Measurements from ENCODE around the gene RCHY1.
"Not testable (repeated sequence)": the region's sequence is repeated elsewhere in the genome, so short reads cannot be mapped to it uniquely, and the experiment has no call there.

RCHY1 gene

DNA sequence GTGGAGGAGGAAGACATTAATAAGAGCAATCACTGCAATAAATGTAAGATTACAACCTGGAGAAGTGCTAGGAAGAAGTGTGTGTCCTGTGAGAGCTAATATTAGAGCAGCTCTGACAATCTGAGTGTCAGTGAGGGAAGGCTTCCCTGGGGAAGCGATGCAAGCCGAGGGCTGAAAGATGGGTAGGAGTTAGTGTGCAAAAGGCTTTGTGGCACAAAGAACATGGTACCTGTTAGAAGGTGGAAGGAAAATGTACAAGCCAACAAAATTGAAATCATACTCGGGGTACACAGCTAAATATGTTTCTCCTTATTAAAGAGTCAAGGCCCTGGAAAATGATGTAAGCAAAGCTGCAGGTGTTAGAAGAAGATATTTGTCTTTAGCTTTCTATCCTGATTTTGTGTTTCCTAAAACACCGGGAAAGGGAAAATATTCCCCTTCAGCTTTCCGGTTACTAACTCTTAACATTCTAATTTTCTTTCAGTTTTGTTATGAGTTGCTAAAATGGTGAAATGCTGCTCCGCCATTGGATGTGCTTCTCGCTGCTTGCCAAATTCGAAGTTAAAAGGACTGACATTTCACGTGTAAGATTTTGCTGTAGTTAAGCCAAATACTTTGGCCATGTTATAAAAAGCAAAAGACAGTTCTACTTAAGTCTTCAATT lies 878 bp upstream of the RCHY1 start:
- DNase-seq, result no peak

DNA sequence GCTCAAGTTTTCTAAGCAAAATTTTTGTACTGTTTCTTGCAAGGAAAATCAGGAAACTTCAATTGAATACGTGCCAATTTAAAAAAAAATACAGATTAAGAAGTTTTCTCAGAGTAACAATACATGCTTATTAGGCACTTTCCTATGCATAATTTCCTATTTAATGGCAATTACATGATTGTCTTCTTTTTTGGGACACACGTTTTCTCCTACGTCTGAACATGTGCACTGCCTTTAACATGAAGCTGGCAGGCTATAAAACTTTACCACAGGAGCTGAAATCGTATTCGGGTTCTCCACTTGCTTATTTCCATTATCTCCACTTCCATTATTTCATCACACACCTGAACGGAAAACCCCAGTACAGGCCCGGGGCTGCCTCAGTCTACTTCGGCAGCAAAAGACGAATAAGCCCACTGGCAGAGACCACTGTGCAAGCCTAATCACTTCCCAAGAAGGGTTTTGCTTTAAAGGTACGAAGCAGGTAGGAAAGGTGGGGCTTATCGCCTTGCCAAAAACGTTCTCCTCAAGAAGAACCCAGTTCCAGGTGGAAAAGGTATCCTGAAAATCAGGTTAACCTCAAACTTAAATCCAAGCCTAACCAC lies 575 bp downstream of the RCHY1 start:
- DNase-seq, result no peak

GRCh38 chr4:75512386-75513211 lies 1.6 kb downstream of the RCHY1 start:
- no peak for DNase-seq

DNA sequence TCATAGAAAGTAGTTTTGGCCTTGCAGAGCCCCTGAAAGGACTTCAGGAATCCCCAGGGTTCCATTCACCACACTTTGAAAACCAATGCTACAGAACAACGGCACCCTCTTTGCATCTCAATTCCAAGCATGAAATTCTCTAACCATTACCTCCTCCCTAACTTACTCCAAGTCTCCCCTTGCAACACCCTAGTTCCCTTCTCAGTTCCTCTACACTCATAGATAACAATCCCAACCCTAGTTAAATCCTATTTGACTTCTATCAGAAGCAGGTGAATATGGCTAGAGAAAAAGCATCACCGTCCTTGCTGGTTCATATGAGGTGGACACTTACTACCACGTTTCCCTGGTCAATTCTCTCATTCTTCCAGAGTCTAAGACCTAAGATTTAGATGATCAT lies 2.4 kb downstream of the RCHY1 start:
- no peak for DNase-seq

GRCh38 chr4:75509592-75509991 lies 4.6 kb downstream of the RCHY1 start:
- DNase-seq, result not testable (repeated sequence)

DNA sequence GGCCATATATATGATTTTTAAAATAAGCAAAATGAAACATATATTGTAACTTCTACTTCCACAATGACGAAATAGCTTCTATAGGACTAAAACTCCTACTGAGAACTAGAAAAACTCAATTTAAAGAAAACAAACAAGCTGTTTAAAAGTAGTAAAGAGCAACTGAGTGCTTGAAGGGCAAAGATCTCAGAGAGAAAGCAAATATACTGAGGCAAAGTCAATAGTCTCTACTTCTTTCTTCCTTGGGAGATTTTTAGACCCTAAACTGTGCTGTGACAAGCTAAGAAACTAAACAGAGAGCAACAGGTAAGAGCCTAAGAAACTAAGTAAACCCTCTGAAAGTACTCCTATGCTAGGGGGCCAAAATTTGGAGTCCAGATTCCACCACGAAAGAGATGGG lies 8.6 kb downstream of the RCHY1 start:
- DNase-seq, result no peak

DNA sequence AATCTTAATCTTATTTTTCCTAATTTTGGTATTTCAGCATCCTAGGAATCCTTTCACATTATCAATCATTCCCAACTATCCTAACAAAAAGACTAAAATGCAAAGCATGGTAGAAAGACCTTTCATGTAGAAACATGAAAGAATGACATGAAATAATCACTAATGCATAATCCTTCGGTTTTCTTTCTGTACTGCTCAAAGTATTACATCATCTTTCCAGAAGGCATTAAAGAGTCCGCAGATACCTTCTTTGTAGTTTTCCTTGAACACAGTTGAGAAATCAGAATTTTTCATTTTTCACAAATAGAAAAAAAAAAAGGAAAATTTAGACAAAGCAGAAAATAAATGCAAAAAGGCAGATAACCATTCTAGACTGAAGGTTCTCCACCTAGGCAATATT lies 11.5 kb downstream of the RCHY1 start:
- no peak for DNase-seq

DNA sequence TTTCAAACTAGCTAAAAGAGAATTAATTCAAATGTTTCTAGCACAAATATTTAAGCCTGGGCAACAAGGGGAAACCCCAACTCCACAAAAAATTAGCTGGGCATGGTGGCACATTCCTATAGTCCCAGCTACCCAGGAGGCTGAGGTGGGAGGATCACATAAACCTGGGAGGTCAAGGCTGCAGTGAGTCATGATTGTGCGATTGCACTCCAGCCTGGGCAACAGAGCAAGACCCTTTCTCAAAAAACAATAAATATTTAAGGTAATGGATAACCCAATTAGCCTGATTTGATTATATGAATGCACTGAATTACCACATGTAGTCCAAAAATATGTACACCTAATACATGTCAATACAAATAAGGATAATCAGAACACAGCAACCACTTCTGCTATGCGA lies 14.3 kb downstream of the RCHY1 start:
- DNase-seq, result no peak

GRCh38 chr4:75498041-75498440 lies 16.2 kb downstream of the RCHY1 start:
- DNase-seq, result no peak

GRCh38 chr4:75497133-75497532 lies 17.1 kb downstream of the RCHY1 start:
- DNase-seq, result no peak

DNA sequence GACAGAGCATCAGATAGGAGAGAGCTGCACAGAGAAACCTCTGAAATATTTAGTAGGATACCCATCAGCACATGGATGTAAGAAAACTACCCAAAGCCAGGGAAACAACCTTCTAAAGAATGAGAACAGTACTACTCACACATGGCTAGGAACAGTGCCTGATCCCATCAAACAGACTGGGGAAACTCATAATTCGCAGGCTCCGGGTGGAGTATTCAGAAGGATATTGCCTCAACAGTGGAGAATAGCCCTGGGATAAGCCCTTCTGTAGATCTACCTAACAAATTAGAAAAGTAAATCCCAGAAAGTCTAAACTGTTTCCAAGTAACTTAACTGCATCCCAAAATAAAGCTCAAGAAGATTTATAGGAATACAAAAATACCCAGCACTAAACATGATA lies 17.8 kb downstream of the RCHY1 start:
- DNase-seq, result no peak

- DNase-seq, result no peak
These were observed 18.7 kb downstream of the RCHY1 start for GRCh38 chr4:75495476-75495875.

DNA sequence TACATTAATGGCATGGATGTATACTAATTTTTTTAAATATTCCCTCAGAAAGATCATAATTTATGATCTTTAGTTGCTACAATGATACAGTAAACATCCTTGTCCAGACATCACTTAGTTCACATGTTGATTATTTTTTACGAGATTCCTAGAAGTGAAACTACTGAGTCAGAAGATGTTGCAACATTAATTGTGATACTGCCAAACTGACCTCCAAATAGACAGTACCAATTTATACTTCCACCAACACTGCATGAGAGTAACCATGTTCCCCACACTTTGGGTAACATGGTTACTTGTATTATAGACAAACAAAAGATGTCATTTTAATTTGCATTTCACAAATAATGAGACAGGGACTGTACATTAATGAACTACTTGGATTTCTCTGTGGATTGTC lies 19.6 kb downstream of the RCHY1 start:
- no peak for DNase-seq

DNA sequence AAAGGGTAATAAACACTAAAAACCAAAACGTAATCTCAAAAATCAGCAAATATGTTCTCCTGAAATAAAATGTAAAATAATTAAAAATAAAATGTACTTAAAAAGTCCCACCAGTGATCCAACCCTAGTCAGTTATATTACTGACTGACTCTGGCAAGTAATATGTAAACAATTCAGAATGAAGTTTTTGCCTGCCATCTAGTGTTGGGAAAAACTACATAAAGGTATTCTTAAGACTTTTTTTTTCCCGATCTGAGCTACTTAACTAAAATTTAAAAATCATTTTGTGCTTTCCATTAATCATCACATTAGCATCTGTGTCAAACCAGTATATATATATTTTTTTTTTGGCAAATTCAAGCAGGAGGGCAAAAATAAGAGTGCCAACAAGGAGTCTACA lies 24.0 kb downstream of the RCHY1 start:
- DNase-seq, result no peak

DNA sequence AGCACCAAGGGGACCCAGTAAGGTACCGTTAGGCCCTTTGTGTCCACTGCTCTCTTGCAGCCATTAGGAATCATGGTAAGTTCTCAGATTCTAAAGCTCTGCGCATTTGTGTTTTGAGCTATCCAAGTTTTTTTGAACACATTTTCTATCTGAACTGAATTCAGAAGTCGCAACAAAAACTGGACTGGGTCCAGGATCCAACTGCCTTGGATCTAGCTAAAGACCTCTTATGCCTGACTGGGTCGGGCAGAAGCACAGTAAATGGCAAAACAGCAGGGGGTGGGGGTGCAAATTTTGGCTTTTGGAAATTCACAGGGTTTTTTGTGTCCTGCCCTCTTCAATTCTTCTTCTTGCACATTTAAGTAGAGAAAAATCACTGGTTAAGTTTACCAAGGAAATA lies 30.0 kb downstream of the RCHY1 start:
- no peak for DNase-seq

- DNase-seq, result no peak
These were observed 37.0 kb downstream of the RCHY1 start for GRCh38 chr4:75477201-75477600.

- DNase-seq, result no peak
These were observed 43.5 kb downstream of the RCHY1 start for GRCh38 chr4:75470738-75471137.

- no peak for DNase-seq
These were observed 44.3 kb downstream of the RCHY1 start for GRCh38 chr4:75469896-75470295.

GRCh38 chr4:75457365-75457764 lies 56.8 kb downstream of the RCHY1 start:
- no peak for DNase-seq

DNA sequence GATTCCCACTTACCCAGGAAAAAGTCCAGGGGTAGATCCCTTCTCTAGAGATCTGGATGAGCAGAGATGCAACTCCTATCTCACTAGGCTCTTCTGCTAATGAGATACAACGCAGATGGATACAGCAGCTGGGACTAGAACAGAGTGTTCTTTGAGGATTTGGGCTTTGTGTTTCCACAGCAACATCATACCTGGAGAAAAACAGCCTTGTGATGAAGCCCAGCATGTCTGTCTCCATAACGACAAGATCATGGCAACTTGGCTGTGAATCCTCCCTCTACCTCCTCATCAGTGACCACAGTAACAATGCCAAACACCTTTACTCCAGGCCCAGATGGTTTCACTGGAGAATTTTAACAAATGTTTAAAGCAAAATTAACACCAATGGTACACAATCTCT lies 80.1 kb downstream of the RCHY1 start:
- DNase-seq, result no peak

- DNase-seq, result no peak
These were observed 81.5 kb downstream of the RCHY1 start for GRCh38 chr4:75432683-75433082.

DNA sequence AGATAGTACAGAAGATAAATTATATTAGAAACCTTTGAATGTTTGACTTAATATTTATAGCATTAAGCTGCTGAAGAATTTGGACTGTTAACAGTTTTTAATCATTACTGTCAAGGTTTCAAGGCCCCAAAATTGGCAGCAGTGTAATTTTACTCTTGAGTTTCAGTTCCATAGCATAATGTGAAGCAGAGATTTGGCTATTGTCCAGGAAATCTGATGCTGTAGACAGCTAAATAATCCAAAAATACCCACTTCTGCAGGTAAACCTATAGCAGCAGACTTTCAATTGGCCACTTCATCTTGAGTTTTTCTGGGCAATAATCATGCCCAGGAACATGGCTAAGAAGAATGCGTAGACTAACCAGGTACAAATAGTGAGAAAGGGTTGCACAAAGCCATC lies 85.0 kb downstream of the RCHY1 start:
- no peak for DNase-seq

All from cortex of kidney (tissue), 1 donor.